AG09309 (cell line): ENCODE measurements around the gene PRR14.

Experiments used
- DNase-seq: peaks from one replicate; pipeline ENCODE4 v3.0.0-alpha.2; 2010; ENCODE audit warnings: low read depth
- H3K4me3 ChIP-seq: 2 replicates; pipeline ENCODE4 v1.5.1; 2011; ENCODE audit warnings: mild to moderate bottlenecking, low read depth, low read length, moderate library complexity; ENCODE audit not compliant: control insufficient read depth
- TF ChIP-seq, protein P1 (sequence below): IDR thresholded peaks from 2 replicates; pipeline ENCODE4 v1.5.1; 2011; ENCODE audit warnings: mild to moderate bottlenecking, low read depth, low read length, inconsistent platforms; ENCODE audit not compliant: insufficient read depth, control insufficient read depth; ENCODE audit errors: missing control alignments

The PRR14 gene

GRCh38 chr16:30647274-30647571 lies 3.5 kb upstream of the PRR14 start:
- DNase-seq = no peak
- TF ChIP-seq, protein P1, sequence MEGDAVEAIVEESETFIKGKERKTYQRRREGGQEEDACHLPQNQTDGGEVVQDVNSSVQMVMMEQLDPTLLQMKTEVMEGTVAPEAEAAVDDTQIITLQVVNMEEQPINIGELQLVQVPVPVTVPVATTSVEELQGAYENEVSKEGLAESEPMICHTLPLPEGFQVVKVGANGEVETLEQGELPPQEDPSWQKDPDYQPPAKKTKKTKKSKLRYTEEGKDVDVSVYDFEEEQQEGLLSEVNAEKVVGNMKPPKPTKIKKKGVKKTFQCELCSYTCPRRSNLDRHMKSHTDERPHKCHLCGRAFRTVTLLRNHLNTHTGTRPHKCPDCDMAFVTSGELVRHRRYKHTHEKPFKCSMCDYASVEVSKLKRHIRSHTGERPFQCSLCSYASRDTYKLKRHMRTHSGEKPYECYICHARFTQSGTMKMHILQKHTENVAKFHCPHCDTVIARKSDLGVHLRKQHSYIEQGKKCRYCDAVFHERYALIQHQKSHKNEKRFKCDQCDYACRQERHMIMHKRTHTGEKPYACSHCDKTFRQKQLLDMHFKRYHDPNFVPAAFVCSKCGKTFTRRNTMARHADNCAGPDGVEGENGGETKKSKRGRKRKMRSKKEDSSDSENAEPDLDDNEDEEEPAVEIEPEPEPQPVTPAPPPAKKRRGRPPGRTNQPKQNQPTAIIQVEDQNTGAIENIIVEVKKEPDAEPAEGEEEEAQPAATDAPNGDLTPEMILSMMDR = no peak

DNA sequence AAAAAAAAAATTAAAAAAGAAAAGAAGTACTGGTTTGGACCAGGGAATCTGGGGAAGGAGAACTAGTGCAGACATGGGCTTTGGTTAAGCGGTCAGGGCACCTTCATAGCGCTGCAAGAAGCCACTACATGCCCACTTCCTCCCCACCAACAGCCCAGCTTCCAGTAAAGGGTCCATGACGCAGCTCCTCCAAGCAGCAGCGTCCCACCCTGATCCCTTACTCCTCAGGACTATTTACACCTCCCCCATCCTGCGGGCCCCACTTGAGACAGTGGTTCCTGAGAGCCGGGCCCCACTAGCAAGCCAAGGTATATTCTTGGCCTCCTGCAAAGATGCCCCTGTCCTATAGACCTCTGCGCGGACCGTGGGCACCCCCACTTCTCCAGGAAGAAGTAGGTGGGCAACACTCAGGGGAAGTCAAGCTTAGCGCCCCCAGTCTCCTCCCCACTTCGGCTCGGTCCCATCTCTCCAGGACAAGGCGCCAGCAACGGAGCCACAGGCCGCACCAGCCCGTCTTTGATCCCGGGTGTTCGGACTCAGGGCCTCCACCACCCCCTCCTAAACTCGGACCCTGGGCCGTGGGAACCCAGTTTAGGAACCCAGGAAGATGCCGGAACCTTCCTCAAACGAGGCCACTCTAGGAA lies 913 bp upstream of the PRR14 start:
- TF ChIP-seq, protein P1 = no peak
- no peak for DNase-seq
- peak overlapping the region; percentile 35 for H3K4me3 ChIP-seq

More at GRCh38 chr16:30647274-30647571, 3.5 kb upstream of the PRR14 start:
- H3K4me3 ChIP-seq = no peak overlapping the region

DNA sequence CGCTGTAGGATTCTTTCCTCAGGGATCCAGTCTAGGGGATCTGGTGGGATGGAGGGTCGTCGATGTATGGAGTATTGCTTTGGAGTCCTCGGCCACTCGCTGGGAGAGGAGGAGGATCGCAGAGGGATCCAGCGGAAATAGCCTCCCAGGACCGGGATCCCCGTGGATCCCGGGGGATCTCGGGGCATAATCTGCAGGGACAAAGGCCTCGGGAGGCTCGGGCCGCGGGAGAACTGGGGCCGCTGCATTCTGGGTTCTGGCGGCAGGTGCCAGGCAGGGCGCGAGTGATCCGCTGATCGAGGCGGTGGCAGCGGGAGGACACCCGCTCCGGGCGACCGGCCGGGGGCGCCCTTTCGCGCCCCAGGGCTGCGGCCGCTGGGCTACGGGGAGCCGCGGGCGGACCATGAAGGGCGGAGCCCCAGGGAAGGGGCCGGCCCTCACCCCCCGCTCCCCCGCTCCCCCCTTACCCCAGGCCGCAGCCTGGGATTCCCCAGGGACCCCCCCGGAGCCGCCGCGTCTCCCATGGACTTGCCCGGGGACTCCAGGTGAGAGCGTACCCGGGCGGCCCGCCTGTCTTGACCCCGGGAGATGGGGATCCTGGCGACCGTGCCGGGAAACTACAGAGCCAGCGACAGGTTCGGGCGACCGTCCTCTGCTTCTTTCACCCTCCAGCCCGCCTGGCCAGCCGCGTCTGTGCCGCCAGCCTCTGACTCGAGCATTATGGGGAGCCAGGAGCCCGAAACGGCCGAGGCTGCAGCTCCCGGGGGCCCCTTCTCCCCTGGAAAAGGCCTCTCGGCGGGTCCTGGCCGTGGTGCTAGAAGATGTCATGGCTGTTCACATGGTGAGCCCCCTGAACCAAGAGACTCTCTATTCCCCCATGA lies 604 bp downstream of the PRR14 start:
- TF ChIP-seq, protein P1 = peak; percentile 48
- DNase-seq = no peak
- H3K4me3 ChIP-seq = peak overlapping the region; percentile 65

- no peak for DNase-seq
- H3K4me3 ChIP-seq = peak overlapping the region; percentile 65
- TF ChIP-seq, protein P1 = no peak
These were observed 1.2 kb downstream of the PRR14 start for GRCh38 chr16:30652005-30652296.

- H3K4me3 ChIP-seq = no peak overlapping the region
- no peak for DNase-seq
- TF ChIP-seq, protein P1 = no peak
These were observed 2.0 kb downstream of the PRR14 start for GRCh38 chr16:30652718-30653117.

DNA sequence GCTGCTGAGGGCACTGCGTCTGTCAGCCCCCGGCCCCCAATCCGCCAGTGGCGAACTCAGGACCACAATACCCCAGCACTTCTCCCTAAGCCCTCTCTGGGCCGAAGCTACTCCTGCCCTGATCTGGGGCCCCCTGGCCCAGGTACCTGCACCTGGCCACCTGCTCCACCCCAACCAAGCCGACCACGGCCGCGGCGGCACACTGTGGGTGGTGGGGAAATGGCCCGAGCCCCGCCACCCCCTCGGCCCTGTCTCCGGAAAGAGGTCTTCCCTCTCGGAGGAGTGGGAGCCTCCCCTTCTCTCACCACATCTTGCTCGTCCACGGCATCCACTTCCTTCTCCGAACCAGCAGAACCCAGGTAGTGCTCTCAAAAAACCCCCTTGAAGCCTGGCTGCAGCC lies 4.1 kb downstream of the PRR14 start:
- DNase-seq = no peak
- H3K4me3 ChIP-seq = no peak overlapping the region
- TF ChIP-seq, protein P1 = no peak
